HEK293 (cell line): ENCODE data around the gene EML4.

Experiments
- CTCF ChIP-seq: fragments of 450-650 bp; formaldehyde crosslinking; IDR thresholded peaks from 2 replicates; pipeline ENCODE4 v1.5.1; 2016; ENCODE audit warnings: missing biosample characterization, missing genetic modification characterization
- MZF1 ChIP-seq: fragments of 450-650 bp; formaldehyde crosslinking; IDR thresholded peaks from 2 replicates; pipeline ENCODE4 v1.5.1; 2017; ENCODE audit warnings: missing biosample characterization, missing genetic modification characterization, borderline replicate concordance
- RBAK ChIP-seq: fragments of 450-650 bp; formaldehyde crosslinking; IDR thresholded peaks from 2 replicates; pipeline ENCODE4 v1.5.1; 2016; ENCODE audit warnings: missing biosample characterization, missing genetic modification characterization
- SETDB1 ChIP-seq: IDR thresholded peaks from one replicate; pipeline ENCODE4 v1.6.1; 2017; ENCODE audit warnings: mild to moderate bottlenecking, low read length, moderate library complexity, mixed read lengths; ENCODE audit not compliant: insufficient read length
- TF ChIP-seq, protein P1 (sequence below): fragments of 450-650 bp; formaldehyde crosslinking; IDR thresholded peaks from 2 replicates; pipeline ENCODE4 v1.5.1; 2016; ENCODE audit warnings: missing biosample characterization, missing genetic modification characterization

- no peak for TF ChIP-seq CTCF (tag by site-specific recombination)
- TF ChIP-seq RBAK (tag by site-specific recombination) = no peak
- TF ChIP-seq, protein P1, sequence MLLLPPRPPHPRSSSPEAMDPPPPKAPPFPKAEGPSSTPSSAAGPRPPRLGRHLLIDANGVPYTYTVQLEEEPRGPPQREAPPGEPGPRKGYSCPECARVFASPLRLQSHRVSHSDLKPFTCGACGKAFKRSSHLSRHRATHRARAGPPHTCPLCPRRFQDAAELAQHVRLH = no peak
- TF ChIP-seq MZF1 (tag by site-specific recombination) = no peak
- TF ChIP-seq SETDB1 = no peak
Measured at GRCh38 chr2:42363413-42363812, 194.3 kb downstream of the EML4 start.
